NK-92 (cell line): ENCODE results near the gene FAM110C.
"Not testable (repeated sequence)": the region's sequence is repeated elsewhere in the genome, so short reads cannot be mapped to it uniquely, and the experiment has no call there.

Source experiments
- DNase-seq: peaks from one replicate; lab custom pipeline; 2025; ENCODE audit not compliant: unreplicated experiment; lab: John Stamatoyannopoulos, UW

The FAM110C gene

DNA sequence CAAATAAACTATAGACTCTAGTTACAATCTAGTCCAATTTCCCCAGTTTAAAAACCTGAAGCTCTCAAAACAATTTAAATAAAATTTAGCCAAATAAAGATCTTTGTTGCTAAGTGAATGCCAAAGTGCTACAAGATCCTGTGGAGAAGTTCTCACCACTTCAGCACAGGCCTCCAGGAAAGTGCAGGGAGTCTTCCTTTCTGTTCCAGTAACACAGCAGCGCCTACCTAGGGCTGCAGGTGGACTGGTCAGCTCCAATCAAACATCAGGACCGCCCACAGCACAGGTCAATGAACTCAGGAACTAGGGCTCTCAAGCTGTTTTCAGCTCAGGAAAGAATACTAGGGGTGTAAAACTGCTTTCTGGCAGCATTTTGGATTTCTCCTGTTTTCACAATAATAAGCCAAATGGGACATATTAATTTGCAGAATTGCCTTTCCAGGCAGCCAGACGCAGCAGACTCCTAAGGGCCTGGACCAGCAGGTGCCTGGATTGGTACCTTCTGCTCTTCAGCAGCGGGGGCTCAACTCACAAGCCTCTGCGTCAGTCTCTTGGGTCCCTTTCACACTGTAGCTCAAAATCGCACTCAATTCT lies 1.5 kb downstream of the FAM110C start:
- DNase-seq = no peak

DNA sequence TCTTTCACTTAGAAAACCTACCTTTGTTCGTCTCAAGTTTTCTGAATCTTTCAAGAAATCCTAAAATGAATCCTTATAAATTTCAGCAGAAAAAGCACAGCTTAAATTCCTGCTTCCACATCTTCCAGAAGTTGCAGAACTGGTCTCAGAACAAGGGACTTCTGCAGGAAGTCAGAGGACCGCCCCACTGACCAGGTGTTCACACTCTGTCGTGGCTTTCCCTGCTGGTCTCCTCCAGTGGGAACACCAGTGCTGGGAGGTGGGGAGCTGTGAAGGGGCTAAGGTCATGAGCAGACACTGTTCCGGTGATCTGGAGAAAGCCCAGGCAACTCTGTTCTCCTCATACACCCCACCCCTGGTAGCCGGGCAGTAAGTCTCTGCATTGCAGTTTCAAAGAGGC lies 3.5 kb downstream of the FAM110C start:
- DNase-seq = no peak

- DNase-seq = no peak
Measured at GRCh38 chr2:40465-40864, 5.8 kb downstream of the FAM110C start.

- DNase-seq = no peak
Measured at GRCh38 chr2:38155-38554, 8.2 kb downstream of the FAM110C start.

DNA sequence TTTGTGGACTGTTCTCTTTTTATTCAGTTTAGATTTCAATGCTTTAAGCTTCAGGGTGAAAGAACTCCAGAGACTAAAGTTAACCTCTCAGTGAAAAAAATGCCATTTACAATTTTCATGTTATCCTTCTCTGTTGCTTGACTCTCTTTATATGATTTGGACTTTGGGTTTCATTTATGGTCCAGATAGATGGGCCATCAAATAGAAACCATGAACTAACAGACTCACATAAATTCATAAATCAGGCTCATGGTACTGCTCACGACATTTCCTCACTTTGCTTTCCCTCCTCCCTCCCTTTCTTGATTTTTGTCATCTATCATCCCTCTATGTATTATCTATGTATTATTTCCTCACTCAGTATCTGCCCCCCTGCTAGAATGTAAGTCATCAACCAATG lies 10.0 kb downstream of the FAM110C start:
- no peak for DNase-seq

DNA sequence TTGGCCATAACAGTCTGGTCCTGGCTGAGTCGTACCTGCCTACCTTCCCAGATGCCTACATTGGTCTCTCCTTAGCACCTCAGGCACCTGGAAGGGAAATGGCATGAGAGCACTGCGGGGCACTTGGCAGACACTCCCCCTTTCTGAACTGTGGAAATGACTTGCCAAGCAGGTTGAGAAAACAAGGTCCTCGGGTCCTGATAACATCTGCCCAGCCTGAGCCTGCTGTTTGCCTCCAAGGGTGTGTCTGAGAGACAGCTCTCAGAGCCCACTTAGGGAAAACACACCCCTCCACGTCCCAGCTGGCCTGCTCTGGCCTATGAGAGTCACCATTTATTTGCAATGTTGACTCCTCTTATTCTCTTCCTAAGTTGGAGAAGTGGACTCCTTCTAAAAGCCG lies 10.5 kb downstream of the FAM110C start:
- DNase-seq = no peak

GRCh38 chr2:33620-34019 lies 12.7 kb downstream of the FAM110C start:
- no peak for DNase-seq

GRCh38 chr2:32068-32467 lies 14.2 kb downstream of the FAM110C start:
- no peak for DNase-seq

DNA sequence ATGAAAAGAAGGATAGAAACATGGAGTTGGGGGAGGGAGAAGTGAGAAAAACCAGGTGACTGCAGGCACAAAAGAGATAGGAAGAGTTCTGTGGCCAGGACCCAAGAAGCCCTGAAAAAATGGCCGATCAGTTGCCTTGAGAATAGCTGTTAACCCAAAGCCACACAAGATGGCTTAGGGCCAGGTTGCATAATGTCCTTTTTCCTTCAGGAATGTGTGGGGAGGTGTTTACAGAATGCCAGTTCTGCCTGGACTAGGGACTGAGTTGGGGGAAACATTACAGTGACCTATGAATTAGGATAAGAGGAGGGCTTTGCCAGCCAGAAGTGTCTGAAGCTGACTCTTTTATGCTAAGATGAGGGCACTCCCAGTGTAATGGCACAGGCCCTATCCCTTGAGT lies 17.1 kb downstream of the FAM110C start:
- DNase-seq = no peak

- no peak for DNase-seq
Measured at GRCh38 chr2:28406-28975, 17.8 kb downstream of the FAM110C start.

DNA sequence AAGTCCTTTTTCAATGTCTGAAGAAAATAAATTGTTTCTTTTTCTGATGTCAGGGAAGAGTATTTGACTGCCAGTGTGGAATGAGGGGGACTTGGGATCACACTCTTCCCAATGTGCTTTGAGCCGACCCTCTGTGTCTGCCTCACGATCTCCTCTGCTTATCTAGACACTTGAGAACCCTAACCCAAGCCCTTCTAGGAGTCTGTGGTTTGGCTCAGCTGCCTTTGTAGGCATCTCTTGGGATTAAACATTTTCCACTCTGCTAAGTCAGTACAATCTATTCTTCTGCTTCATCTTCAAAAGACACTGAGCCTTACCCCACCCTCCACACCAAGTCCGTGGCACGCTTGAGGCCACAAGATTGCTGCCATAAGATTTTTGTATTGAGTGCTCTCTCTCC lies 19.4 kb downstream of the FAM110C start:
- DNase-seq = no peak

DNA sequence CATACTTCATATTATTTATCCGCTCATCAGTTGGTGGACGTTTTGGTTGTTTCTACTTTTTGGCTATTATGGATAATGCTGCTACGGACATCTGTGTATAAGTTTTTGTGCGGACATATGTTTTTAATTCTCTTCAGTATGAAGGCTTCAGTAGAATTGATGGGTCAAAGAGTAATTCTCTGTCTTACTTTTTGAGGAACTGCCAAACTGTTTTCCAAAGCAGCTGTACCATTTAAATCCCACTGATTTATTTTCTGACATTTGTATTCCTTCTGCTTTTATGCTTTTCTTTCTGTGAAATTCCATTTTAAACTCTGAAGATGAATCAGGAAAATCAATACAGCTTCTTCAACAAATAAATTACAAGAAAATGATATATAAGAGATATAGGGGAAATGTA lies 20.8 kb downstream of the FAM110C start:
- DNase-seq = no peak

- DNase-seq = not testable (repeated sequence)
Measured at GRCh38 chr2:24591-24990, 21.7 kb downstream of the FAM110C start.

- no peak for DNase-seq
Measured at GRCh38 chr2:24107-24506, 22.2 kb downstream of the FAM110C start.

DNA sequence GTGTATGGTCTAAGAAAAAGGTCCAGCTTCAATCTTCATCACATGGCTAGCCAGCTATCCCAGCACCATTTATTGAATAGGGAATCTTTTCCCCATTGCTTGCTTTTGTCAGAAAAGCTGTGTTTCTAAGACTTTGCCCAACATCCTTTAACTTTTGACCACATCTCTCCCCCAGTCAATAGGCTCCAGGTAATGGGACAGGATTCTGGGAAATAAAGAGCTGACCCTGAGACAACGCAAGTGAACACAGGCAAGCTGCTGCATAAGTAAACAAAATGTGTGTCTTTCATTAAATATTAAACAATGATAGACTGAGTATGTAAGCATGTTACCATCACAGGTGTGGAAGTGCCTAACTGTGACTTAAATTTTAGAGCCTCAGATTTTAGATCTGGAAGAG lies 23.0 kb downstream of the FAM110C start:
- no peak for DNase-seq

- not testable (repeated sequence) for DNase-seq
Measured at GRCh38 chr2:22244-22643, 24.1 kb downstream of the FAM110C start.

DNA sequence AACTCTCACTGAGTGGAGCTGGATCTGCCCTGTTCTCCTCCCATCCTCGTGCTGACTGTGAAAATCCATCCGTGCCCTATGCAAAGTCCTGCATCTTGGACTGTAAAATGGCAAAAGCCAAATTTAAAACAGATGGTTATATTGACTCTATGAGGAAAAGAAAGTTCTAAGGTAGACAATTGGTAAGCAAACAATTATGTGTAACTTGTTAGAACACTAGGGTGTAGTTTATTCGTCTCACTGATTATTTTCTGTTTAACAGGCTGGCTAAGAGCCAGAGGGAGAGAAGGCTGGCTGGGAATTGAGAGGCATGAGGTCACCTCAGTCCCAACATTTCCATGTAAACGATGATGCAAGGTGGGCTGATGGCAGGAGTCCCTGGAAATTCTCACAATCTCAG lies 26.0 kb downstream of the FAM110C start:
- DNase-seq = not testable (repeated sequence)

DNA sequence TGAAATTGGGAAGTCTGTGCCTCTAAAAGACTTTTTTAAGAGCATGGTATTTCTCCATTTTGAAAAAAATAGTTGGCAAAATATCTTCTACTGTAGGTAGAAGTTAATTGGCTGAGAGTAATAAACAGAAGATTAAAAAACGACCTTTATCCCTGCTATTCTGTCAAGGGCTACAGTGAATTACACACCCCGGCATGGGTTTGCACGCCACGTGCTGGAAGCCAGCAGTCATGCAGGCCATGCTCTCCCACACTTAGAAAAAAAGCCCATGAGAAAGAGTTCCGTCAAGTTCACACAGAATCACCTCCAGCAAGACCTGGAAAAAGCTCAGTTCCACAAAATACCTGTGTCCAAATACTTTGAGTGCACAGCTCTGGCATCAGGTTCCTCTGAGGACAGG lies 26.8 kb downstream of the FAM110C start:
- no peak for DNase-seq

GRCh38 chr2:18402-19271 lies 27.7 kb downstream of the FAM110C start:
- no peak for DNase-seq

GRCh38 chr2:15916-16315 lies 30.4 kb downstream of the FAM110C start:
- not testable (repeated sequence) for DNase-seq

- DNase-seq = no peak
Measured at GRCh38 chr2:11248-11941, 34.9 kb downstream of the FAM110C start.
